HL-60 (cell line): Measurements from ENCODE around the gene PDE6B.
"Not testable (repeated sequence)": the region's sequence is repeated elsewhere in the genome, so short reads cannot be mapped to it uniquely, and the experiment has no call there.

Experiments used
- CTCF ChIP-seq: IDR thresholded peaks from one replicate; pipeline ENCODE4 v1.5.1; 2011; ENCODE audit warnings: low read length, control low read depth, inconsistent platforms; ENCODE audit not compliant: insufficient read depth
- REST ChIP-seq: IDR thresholded peaks from 2 replicates; pipeline ENCODE4 v1.6.1; 2012; ENCODE audit warnings: low read depth; ENCODE audit not compliant: insufficient replicate concordance

- not testable (repeated sequence) for TF ChIP-seq CTCF, REST
Observed at GRCh38 chr4:669806-670559, 44.6 kb downstream of the PDE6B start.
